H9 (cell line): ENCODE results near the gene ARHGAP15. TPM values are rescaled to one million over a fixed set of nuclear protein-coding genes. Genes with fewer than 3 reads are reported as not detected.

Experiments used
- DNase-seq: peaks from one replicate; pipeline ENCODE4 v3.0.0-alpha.2; 2017
- H2AFZ ChIP-seq: one replicate; pipeline ENCODE4 v1.6.1; 2013; ENCODE audit warnings: mild to moderate bottlenecking, low read length, control low read depth, moderate library complexity
- H2AK5ac ChIP-seq: 2 replicates; pipeline ENCODE4 v1.6.1; 2013; ENCODE audit warnings: low read length, control low read depth, mixed read lengths; ENCODE audit not compliant: insufficient read length
- H2BK120ac ChIP-seq: one replicate; pipeline ENCODE4 v1.6.1; 2013; ENCODE audit warnings: low read depth, mild to moderate bottlenecking, low read length, control low read depth, inconsistent platforms; ENCODE audit not compliant: poor library complexity, severe bottlenecking
- H2BK12ac ChIP-seq: 2 replicates; pipeline ENCODE4 v1.6.1; 2013; ENCODE audit warnings: low read length, control low read depth, mixed read lengths, low read depth; ENCODE audit not compliant: insufficient read length
- H2BK15ac ChIP-seq: 2 replicates; pipeline ENCODE4 v1.6.1; 2013; ENCODE audit warnings: low read depth, low read length, control low read depth
- H2BK20ac ChIP-seq: one replicate; pipeline ENCODE4 v1.6.1; 2013; ENCODE audit warnings: low read depth, mild to moderate bottlenecking, low read length, control low read depth, inconsistent platforms; ENCODE audit not compliant: poor library complexity, severe bottlenecking
- H2BK5ac ChIP-seq: 2 replicates; pipeline ENCODE4 v1.6.1; 2013; ENCODE audit warnings: low read length, control low read depth, mixed read lengths; ENCODE audit not compliant: insufficient read length
- H3K14ac ChIP-seq: 2 replicates; pipeline ENCODE4 v1.6.1; 2013; ENCODE audit warnings: low read length, control low read depth; ENCODE audit not compliant: insufficient read depth
- H3K18ac ChIP-seq: 2 replicates; pipeline ENCODE4 v1.6.1; 2013; ENCODE audit warnings: low read depth, mild to moderate bottlenecking, mixed read lengths, low read length, control low read depth; ENCODE audit not compliant: insufficient read length
- H3K23ac ChIP-seq: 2 replicates; pipeline ENCODE4 v1.6.1; 2013; ENCODE audit warnings: low read length, control low read depth, mixed read lengths, low read depth; ENCODE audit not compliant: insufficient read length
- H3K23me2 ChIP-seq: 2 replicates; pipeline ENCODE4 v1.6.1; 2013; ENCODE audit warnings: low read depth, mild to moderate bottlenecking, mixed read lengths, low read length, control low read depth; ENCODE audit not compliant: insufficient read length, poor library complexity, severe bottlenecking
- H3K27ac ChIP-seq: 2 replicates; pipeline ENCODE4 v1.5.1; 2013; ENCODE audit warnings: low read length, control low read depth, mixed read lengths, low read depth; ENCODE audit not compliant: insufficient read length
- H3K27me3 ChIP-seq: 2 replicates; pipeline ENCODE4 v1.6.1; 2013; ENCODE audit warnings: low read length, control low read depth, inconsistent platforms; ENCODE audit not compliant: insufficient read depth
- H3K4ac ChIP-seq: 2 replicates; pipeline ENCODE4 v1.6.1; 2013; ENCODE audit warnings: low read depth, mild to moderate bottlenecking, control low read depth, inconsistent platforms, low read length, moderate library complexity
- H3K4me1 ChIP-seq: 2 replicates; pipeline ENCODE4 v1.6.1; 2013; ENCODE audit warnings: low read length, control low read depth, inconsistent platforms; ENCODE audit not compliant: insufficient read depth
- H3K4me2 ChIP-seq: 2 replicates; pipeline ENCODE4 v1.6.1; 2013; ENCODE audit warnings: low read length, control low read depth, mixed read lengths; ENCODE audit not compliant: insufficient read length, insufficient read depth
- H3K56ac ChIP-seq: 2 replicates; pipeline ENCODE4 v1.6.1; 2013; ENCODE audit warnings: low read depth, mild to moderate bottlenecking, mixed read lengths, low read length, control low read depth; ENCODE audit not compliant: insufficient read length
- H3K79me1 ChIP-seq: 2 replicates; pipeline ENCODE4 v1.6.1; 2013; ENCODE audit warnings: low read depth, mild to moderate bottlenecking, moderate library complexity, low read length, control low read depth, inconsistent platforms; ENCODE audit not compliant: insufficient read depth, poor library complexity, severe bottlenecking
- H3K79me2 ChIP-seq: 2 replicates; pipeline ENCODE4 v1.6.1; 2013; ENCODE audit warnings: low read length, control low read depth, inconsistent platforms; ENCODE audit not compliant: insufficient read depth
- H3K9ac ChIP-seq: 2 replicates; pipeline ENCODE4 v1.6.1; 2013; ENCODE audit warnings: low read length, control low read depth, mixed read lengths; ENCODE audit not compliant: insufficient read length; ENCODE audit errors: extremely low read depth
- H3K9me3 ChIP-seq: one replicate; pipeline ENCODE4 v1.6.1; 2013; ENCODE audit warnings: low read depth, low read length, inconsistent platforms; ENCODE audit not compliant: control insufficient read depth
- H3T11ph ChIP-seq: one replicate; pipeline ENCODE4 v1.6.1; 2013; ENCODE audit warnings: mild to moderate bottlenecking, low read length, control low read depth, inconsistent platforms
- H4K20me1 ChIP-seq: one replicate; pipeline ENCODE4 v1.6.1; 2013; ENCODE audit not compliant: control insufficient read depth, insufficient read length, insufficient read depth
- H4K5ac ChIP-seq: 2 replicates; pipeline ENCODE4 v1.6.1; 2013; ENCODE audit warnings: low read depth, mild to moderate bottlenecking, mixed read lengths, low read length, control low read depth; ENCODE audit not compliant: insufficient read length
- H4K8ac ChIP-seq: replicated peaks from 2 replicates; pipeline ENCODE4 v1.6.1; 2013; ENCODE audit warnings: low read length, control low read depth, mixed read lengths, low read depth; ENCODE audit not compliant: insufficient read length
- H4K91ac ChIP-seq: 2 replicates; pipeline ENCODE4 v1.6.1; 2013; ENCODE audit warnings: low read depth, mild to moderate bottlenecking, moderate library complexity, mixed read lengths, low read length, control low read depth; ENCODE audit not compliant: insufficient read length
- H3K27ac Mint-ChIP-seq, 3 experiments: 2 replicates in 2 of 3; 3 replicates in 1 of 3; pipeline ENCODE4 v1.8.0; 2020 to 2021; ENCODE audit warnings: mixed read lengths in 3 of 3, mild to moderate bottlenecking in 1 of 3, moderate library complexity in 1 of 3
- H3K27me3 Mint-ChIP-seq: 2 replicates; pipeline ENCODE4 v1.8.0; 2021; ENCODE audit warnings: low read depth, mild to moderate bottlenecking, moderate library complexity, mixed read lengths
- H3K36me3 Mint-ChIP-seq, 3 experiments: 2 replicates in 2 of 3; 3 replicates in 1 of 3; pipeline ENCODE4 v1.8.0; 2020 to 2021; ENCODE audit warnings: low read depth in 3 of 3, mixed read lengths in 3 of 3; ENCODE audit not compliant: insufficient read depth in 1 of 3
- H3K4me1 Mint-ChIP-seq, 2 experiments: 2 replicates each; pipeline ENCODE4 v1.8.0; 2020; ENCODE audit warnings: mixed read lengths in 2 of 2
- H3K4me3 Mint-ChIP-seq, 2 experiments: 2 replicates in 1 of 2; 3 replicates in 1 of 2; pipeline ENCODE4 v1.8.0; 2020 to 2021; ENCODE audit warnings: mild to moderate bottlenecking in 2 of 2, mixed read lengths in 2 of 2, moderate library complexity in 1 of 2
- H3K9me3 Mint-ChIP-seq, 2 experiments: 2 replicates in 1 of 2; 3 replicates in 1 of 2; pipeline ENCODE4 v1.8.0; 2020; ENCODE audit warnings: mild to moderate bottlenecking in 2 of 2, mixed read lengths in 2 of 2, moderate library complexity in 1 of 2
- WGBS: extraction: QIAGEN DNeasy Blood & Tissue Kit; methylation state at CpG from one replicate; pipeline ENCODE4 v1.1.7; 2013; ENCODE audit warnings: missing lambda C conversion rate, low lambda C conversion rate, mixed read lengths; ENCODE audit not compliant: insufficient read length; ENCODE audit errors: extremely low coverage; 5-methylcytosine and 5-hydroxymethylcytosine counted together
- total RNA-seq: library from RNA; stranded (reverse); gene quantifications from 2 replicates; pipeline ENCODE4 v1.2.1, GENCODE V29; 2021
- TF ChIP-seq, protein P1 (sequence below): fragments of 200-600 bp; sonication (generic); conservative IDR thresholded peaks from 3 replicates; pipeline ENCODE4 v1.8.0; 2021; ENCODE audit warnings: antibody characterized with exemption, mild to moderate bottlenecking

ARHGAP15 gene
- total RNA-seq, 1 experiment from 2014 or later: not detected

- Mint-ChIP-seq H3K4me3 (no peak overlapping the region), H3K36me3 (no peaks in the 10 kb centered on the region), H3K27me3 (no peaks in the 10 kb centered on the region), H3K27ac (no peak overlapping the region), H3K4me1 (peaks cover 5 to 16% of the 10 kb centered on the region in 2 experiments), H3K9me3 (no peaks in the 10 kb centered on the region)
- H3K23ac ChIP-seq: no peak overlapping the region
- H3K56ac ChIP-seq: no peak overlapping the region
- H3K79me2 ChIP-seq: no peaks in the 10 kb centered on the region
- H2AFZ ChIP-seq: no peak overlapping the region
- no peaks in the 10 kb centered on the region for H3K23me2 ChIP-seq
- H3K9ac ChIP-seq: no peak overlapping the region
- H3T11ph ChIP-seq: no peak overlapping the region
- H3K27ac ChIP-seq: no peak overlapping the region
- no peaks in the 10 kb centered on the region for H3K4me1 ChIP-seq
- no peaks in the 10 kb centered on the region for H4K20me1 ChIP-seq
- H3K14ac ChIP-seq: no peak overlapping the region
- no peak overlapping the region for H4K8ac ChIP-seq
- TF ChIP-seq, protein P1, sequence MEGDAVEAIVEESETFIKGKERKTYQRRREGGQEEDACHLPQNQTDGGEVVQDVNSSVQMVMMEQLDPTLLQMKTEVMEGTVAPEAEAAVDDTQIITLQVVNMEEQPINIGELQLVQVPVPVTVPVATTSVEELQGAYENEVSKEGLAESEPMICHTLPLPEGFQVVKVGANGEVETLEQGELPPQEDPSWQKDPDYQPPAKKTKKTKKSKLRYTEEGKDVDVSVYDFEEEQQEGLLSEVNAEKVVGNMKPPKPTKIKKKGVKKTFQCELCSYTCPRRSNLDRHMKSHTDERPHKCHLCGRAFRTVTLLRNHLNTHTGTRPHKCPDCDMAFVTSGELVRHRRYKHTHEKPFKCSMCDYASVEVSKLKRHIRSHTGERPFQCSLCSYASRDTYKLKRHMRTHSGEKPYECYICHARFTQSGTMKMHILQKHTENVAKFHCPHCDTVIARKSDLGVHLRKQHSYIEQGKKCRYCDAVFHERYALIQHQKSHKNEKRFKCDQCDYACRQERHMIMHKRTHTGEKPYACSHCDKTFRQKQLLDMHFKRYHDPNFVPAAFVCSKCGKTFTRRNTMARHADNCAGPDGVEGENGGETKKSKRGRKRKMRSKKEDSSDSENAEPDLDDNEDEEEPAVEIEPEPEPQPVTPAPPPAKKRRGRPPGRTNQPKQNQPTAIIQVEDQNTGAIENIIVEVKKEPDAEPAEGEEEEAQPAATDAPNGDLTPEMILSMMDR: no peak
- no peak overlapping the region for H2BK5ac ChIP-seq
- no peaks in the 10 kb centered on the region for H3K9me3 ChIP-seq
- WGBS: no CpG with 5 or more reads among the region's 5 CpGs
- no peaks in the 10 kb centered on the region for H3K79me1 ChIP-seq
- no peak overlapping the region for H3K4me2 ChIP-seq
- H4K5ac ChIP-seq: no peak overlapping the region
- H2BK15ac ChIP-seq: no peak overlapping the region
- H2AK5ac ChIP-seq: no peak overlapping the region
- H2BK20ac ChIP-seq: no peak overlapping the region
- DNase-seq: no peak
- H3K27me3 ChIP-seq: no peaks in the 10 kb centered on the region
- no peak overlapping the region for H2BK120ac ChIP-seq
- H3K18ac ChIP-seq: no peak overlapping the region
- H4K91ac ChIP-seq: no peak overlapping the region
- H2BK12ac ChIP-seq: no peak overlapping the region
- H3K4ac ChIP-seq: no peak overlapping the region
Measured at GRCh38 chr2:143682436-143683055, 553.3 kb downstream of the ARHGAP15 start.
